AG04449 (cell line): ENCODE data around the gene NRSN1.

Experiments
- CTCF ChIA-PET: fragments of 350-600 bp; formaldehyde crosslinking; extraction: SDS; loops from one replicate; lab custom pipeline; 2021; ENCODE audit warnings: antibody characterized with exemption; lab: Yijun Ruan, JAX
- POLR2A ChIA-PET: fragments of 400-600, 350-600 bp; formaldehyde crosslinking; extraction: SDS; loops from one replicate; lab custom pipeline; 2020; ENCODE audit warnings: antibody characterized with exemption, inconsistent platforms; lab: Yijun Ruan, JAX
- DNase-seq: peaks from one replicate; pipeline ENCODE4 v3.0.0-alpha.2; 2010; ENCODE audit warnings: low read depth, low spot score
- H3K4me3 ChIP-seq: 2 replicates; pipeline ENCODE4 v1.5.1; 2011; ENCODE audit warnings: low read depth, mild to moderate bottlenecking, control low read depth, low read length
- CTCF ChIP-seq: IDR thresholded peaks from one replicate; pipeline ENCODE4 v1.5.1; 2011; ENCODE audit warnings: mild to moderate bottlenecking, moderate library complexity, low read length, control low read depth, inconsistent platforms; ENCODE audit not compliant: insufficient read depth; ENCODE audit errors: missing control alignments

NRSN1 gene, protein sequence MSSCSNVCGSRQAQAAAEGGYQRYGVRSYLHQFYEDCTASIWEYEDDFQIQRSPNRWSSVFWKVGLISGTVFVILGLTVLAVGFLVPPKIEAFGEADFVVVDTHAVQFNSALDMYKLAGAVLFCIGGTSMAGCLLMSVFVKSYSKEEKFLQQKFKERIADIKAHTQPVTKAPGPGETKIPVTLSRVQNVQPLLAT

DNA sequence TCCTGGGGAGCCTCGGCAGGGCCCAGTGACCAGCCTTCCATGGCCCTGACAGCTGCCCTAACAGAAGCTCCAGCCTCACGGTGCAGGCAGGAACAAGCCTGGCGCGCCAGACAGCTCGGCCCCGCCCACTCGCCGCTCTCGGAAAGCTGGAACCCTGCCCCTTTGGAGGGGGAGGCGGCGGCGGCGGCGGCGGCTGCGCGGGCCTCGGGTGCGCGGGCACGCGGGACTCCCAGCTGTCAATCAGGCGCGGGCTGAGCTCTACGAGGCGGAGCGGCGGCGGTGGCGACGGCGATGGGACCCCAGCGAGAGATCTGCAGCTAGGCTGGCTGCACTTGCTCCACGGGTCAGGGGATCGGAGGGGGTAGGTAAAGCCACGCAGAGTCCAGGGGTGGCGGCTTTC lies at the start of gene NRSN1:
Gene NRSN1, plus strand, starts transcription at position 236 of the 400 bp plus-strand sequence. CDS start 8,113 bp downstream, outside the sequence.
- POLR2A ChIA-PET: no interaction called here
- CTCF ChIA-PET: no interaction called here
- DNase-seq: no peak
- no peak within 1 kb of the TSS for H3K4me3 ChIP-seq
- no peak for TF ChIP-seq CTCF

- no peak for TF ChIP-seq CTCF
- POLR2A ChIA-PET: no interaction called here
- H3K4me3 ChIP-seq: no peak overlapping the region
- CTCF ChIA-PET: no interaction called here
- DNase-seq: no peak
These were observed 47.8 kb upstream of the NRSN1 start for GRCh38 chr6:24078200-24078599.

DNA sequence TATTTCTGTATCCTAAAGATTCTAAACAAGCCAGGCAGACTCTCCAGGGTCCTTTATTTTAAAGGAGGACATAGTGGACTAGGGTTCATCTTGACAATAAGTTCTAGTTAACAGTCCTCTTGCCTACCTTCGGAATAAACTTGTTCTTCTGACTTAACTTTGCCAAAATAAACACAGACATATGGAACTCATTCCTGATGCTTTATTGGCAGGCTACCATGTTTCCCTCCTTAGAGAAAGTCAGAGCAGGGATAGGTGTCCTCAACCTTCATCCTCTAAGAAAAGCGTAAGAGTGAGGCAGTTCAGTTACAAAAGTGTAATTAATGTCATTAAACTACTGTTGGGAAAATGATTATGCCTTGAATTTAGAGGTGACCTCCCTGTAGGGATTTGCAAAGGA lies 46.9 kb upstream of the NRSN1 start:
- POLR2A ChIA-PET: no interaction called here
- no peak overlapping the region for H3K4me3 ChIP-seq
- no peak for TF ChIP-seq CTCF
- DNase-seq: no peak
- CTCF ChIA-PET: no interaction called here

DNA sequence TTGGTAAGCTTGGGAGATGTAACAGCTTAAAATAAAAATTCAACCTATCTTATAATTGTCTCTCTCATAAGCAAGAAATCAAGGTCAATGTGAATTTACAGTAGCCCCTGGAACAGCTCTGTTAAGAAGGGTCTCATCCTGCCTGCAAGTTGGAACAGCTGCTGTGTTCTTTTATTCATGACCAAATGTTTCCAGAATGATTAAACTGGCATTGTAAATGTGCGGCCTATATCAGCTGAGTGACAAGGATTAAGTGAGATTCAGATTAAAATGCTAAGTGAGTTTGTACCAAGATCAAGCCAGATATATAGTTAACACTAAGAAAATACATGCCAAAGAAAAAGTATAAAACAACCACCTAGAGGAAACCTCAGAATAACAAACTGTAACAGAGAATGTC lies 45.3 kb upstream of the NRSN1 start:
- no peak for DNase-seq
- POLR2A ChIA-PET: no interaction called here
- H3K4me3 ChIP-seq: no peak overlapping the region
- CTCF ChIA-PET: no interaction called here
- no peak for TF ChIP-seq CTCF

DNA sequence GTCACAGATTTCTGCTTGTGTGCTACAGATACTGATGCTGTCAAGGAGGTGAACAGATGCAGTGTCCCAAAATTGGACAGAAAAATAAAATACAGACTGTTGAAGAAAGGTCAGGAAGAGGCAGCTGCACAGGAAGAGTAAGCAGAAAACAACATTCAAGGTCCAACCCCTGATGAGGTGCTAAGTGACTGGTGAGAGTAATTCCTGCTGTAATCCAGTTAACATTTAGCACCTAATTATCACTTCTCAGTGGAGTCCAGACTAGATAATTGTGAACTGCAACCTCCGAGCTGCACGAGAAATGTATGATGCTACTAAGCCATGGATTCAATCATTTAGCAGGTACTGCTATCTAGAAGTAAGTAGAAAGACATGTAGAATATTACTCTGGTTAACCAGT lies 36.3 kb upstream of the NRSN1 start:
- ChIA-PET CTCF (no interaction called here), POLR2A (no interaction called here)
- DNase-seq: no peak
- TF ChIP-seq CTCF: no peak
- H3K4me3 ChIP-seq: no peak overlapping the region

GRCh38 chr6:24092407-24092806 lies 33.6 kb upstream of the NRSN1 start:
- H3K4me3 ChIP-seq: no peak overlapping the region
- no peak for DNase-seq
- POLR2A ChIA-PET: no interaction called here
- TF ChIP-seq CTCF: no peak
- CTCF ChIA-PET: no interaction called here
